Pulmonary artery endothelial cell (primary cell): ENCODE measurements around the gene GLOD4. TPM values are rescaled to one million over a fixed set of nuclear protein-coding genes. Genes with fewer than 3 reads are reported as not detected.

ENCODE experiments used
- total RNA-seq: library from RNA; depleted of rRNA; stranded (reverse); fragments of >200 nt; gene quantifications from 2 replicates; pipeline ENCODE4 v1.2.3, GENCODE V29; 2014

GLOD4 gene
- total RNA-seq, 1 donor from 2014 or later, result 68.8 TPM

Other genes with a start within 250 kb of the GLOD4 start
- gene VPS53, start 67.4 kb downstream of the GLOD4 start, total RNA-seq, result 25.5 and 29.8 TPM in 2 replicates
- 17.1 and 26.9 TPM in 2 replicates for gene TLCD3A, start 49.7 kb downstream of the GLOD4 start, total RNA-seq
- gene GEMIN4, start 30.0 kb downstream of the GLOD4 start, total RNA-seq, result 24.5 and 25.5 TPM in 2 replicates
- 27.9 and 28.7 TPM in 2 replicates for gene MRM3, start 73 bp upstream of the GLOD4 start, total RNA-seq
- 31.6 and 33.0 TPM in 2 replicates for gene NXN, start 197.5 kb upstream of the GLOD4 start, total RNA-seq
- 22.5 and 23.0 TPM in 2 replicates for gene TIMM22, start 214.8 kb upstream of the GLOD4 start, total RNA-seq